Right atrium auricular region (tissue), 2 donors: Measurements from ENCODE around the gene MPI. TPM values are rescaled to one million over a fixed set of nuclear protein-coding genes. Genes with fewer than 3 reads are reported as not detected.

ENCODE experiments used
- DNase-seq: peaks from one replicate; pipeline ENCODE4 v3.0.0-alpha.2; 2019; ENCODE audit warnings: low spot score
- H3K27ac ChIP-seq, 2 donors: fragments of 200-600 bp; sonication (generic); 1 replicate in 1 of 2; 2 replicates in 1 of 2; pipeline ENCODE4 v1.5.1; 2016 to 2019
- H3K27me3 ChIP-seq, 2 donors: fragments of 200-600 bp; sonication (generic); one replicate each; pipeline versions ENCODE4 v1.5.1 to v1.6.0; 2017 to 2019
- H3K36me3 ChIP-seq: fragments of 200-600 bp; sonication (generic); one replicate; pipeline ENCODE4 v1.5.1; 2016
- H3K4me1 ChIP-seq, 2 donors: fragments of 200-600 bp; sonication (generic); one replicate each; pipeline versions ENCODE4 v1.5.1 to v1.6.0; 2017 to 2019
- H3K4me3 ChIP-seq, 2 donors: fragments of 200-600 bp; sonication (generic); 1 replicate in 1 of 2; 2 replicates in 1 of 2; pipeline ENCODE4 v1.5.1; 2017 to 2019; ENCODE audit warnings: mild to moderate bottlenecking in 1 of 2, moderate library complexity in 1 of 2
- H3K9me3 ChIP-seq, 2 donors: fragments of 200-600 bp; sonication (generic); one replicate each; pipeline ENCODE4 v1.5.1; 2019
- CTCF ChIP-seq, 2 donors: fragments of 200-600 bp; sonication (generic); IDR thresholded peaks; one replicate each; pipeline ENCODE4 v1.5.1; 2019; ENCODE audit warnings: antibody characterized with exemption in 2 of 2
- total RNA-seq, 2 donors: library from RNA; depleted of rRNA; stranded (reverse); fragments of >200 nt; gene quantifications; one replicate each; pipeline ENCODE4 v1.1.0, GENCODE V29; 2016

The MPI gene
- 100 to 1,000 TPM in 1 of 2 donors, 10 to 100 TPM in 1; 59.3 to 131 TPM for total RNA-seq

- Histone ChIP-seq H3K36me3 (peaks cover 15% of the 10 kb centered on the region), H3K9me3 (no peaks in the 10 kb centered on the region), H3K4me3 (peak within 1 kb of the TSS; percentile 83 to 88), H3K4me1 (peaks cover 0 to 30% of the 10 kb centered on the region in 2 donors), H3K27ac (peak within 1 kb of the TSS; percentile 85 to 91), H3K27me3 (no peaks in the 10 kb centered on the region)
- peak in 1 of 2 donors; percentile 45 for TF ChIP-seq CTCF (IDR thresholded peaks at IDR 0.05)
- peak; percentile 89 for DNase-seq
These were observed at the start of gene MPI for GRCh38 chr15:74889883-74890664. Gene MPI, plus strand, starts transcription at chr15:74890042. Its CDS starts 32 bp downstream, at chr15:74890074.

- no peak for TF ChIP-seq CTCF (IDR thresholded peaks at IDR 0.05)
- Histone ChIP-seq H3K36me3 (peaks cover 31% of the 10 kb centered on the region), H3K4me1 (peaks cover 0 to 25% of the 10 kb centered on the region in 2 donors), H3K9me3 (no peaks in the 10 kb centered on the region), H3K27ac (no peak overlapping the region), H3K4me3 (no peak overlapping the region), H3K27me3 (no peaks in the 10 kb centered on the region)
- DNase-seq, result no peak
These were observed 48.7 kb upstream of the MPI start for GRCh38 chr15:74840851-74841775.

GRCh38 chr15:74841891-74842373, 47.9 kb upstream of the MPI start:
- H3K27me3 ChIP-seq, result no peaks in the 10 kb centered on the region
- H3K36me3 ChIP-seq, result peaks cover 32% of the 10 kb centered on the region
- no peak for DNase-seq
- peak overlapping the region; percentile 80 to 88 for H3K4me3 ChIP-seq
- H3K4me1 ChIP-seq, result peaks cover 0 to 25% of the 10 kb centered on the region in 2 donors
- no peaks in the 10 kb centered on the region for H3K9me3 ChIP-seq
- no peak for TF ChIP-seq CTCF (IDR thresholded peaks at IDR 0.05)
- H3K27ac ChIP-seq, result peak overlapping the region; percentile 92 to 93

GRCh38 chr15:74842581-74843444, 47.0 kb upstream of the MPI start, which contains the start of gene ULK3:
Gene ULK3, minus strand, starts transcription at chr15:74843156. Its CDS starts 51 bp downstream, at chr15:74843105.
- Histone ChIP-seq H3K9me3 (no peaks in the 10 kb centered on the region), H3K27me3 (no peaks in the 10 kb centered on the region), H3K36me3 (peaks cover 33% of the 10 kb centered on the region), H3K4me1 (peaks cover 0 to 28% of the 10 kb centered on the region in 2 donors), H3K27ac (peak within 1 kb of the TSS; percentile 92 to 93), H3K4me3 (peak within 1 kb of the TSS; percentile 80 to 88)
- DNase-seq, result peak; percentile 92
- TF ChIP-seq CTCF (IDR thresholded peaks at IDR 0.05), result peak; percentile 76 to 83

- H3K4me1 ChIP-seq, result peaks cover 0 to 29% of the 10 kb centered on the region in 2 donors
- DNase-seq, result no peak
- peak overlapping the region; percentile 92 to 93 for H3K27ac ChIP-seq
- peak in 1 of 2 donors; percentile 34 for TF ChIP-seq CTCF (IDR thresholded peaks at IDR 0.05)
- no peaks in the 10 kb centered on the region for H3K9me3 ChIP-seq
- no peaks in the 10 kb centered on the region for H3K27me3 ChIP-seq
- peaks cover 39% of the 10 kb centered on the region for H3K36me3 ChIP-seq
- peak overlapping the region; percentile 80 to 88 for H3K4me3 ChIP-seq
These were observed 46.4 kb upstream of the MPI start for GRCh38 chr15:74843445-74843828.
